RCC 7860 (cell line): ENCODE results near the gene S100A6.
A peak's percentile ranks its signal among the peaks of the same experiment; 100 is the strongest.

ENCODE experiments used
- DNase-seq: peaks from one replicate; pipeline ENCODE4 v3.0.0-alpha.2; 2015; ENCODE audit warnings: low spot score
- FAIRE-seq: peaks from 2 replicates; lab custom pipeline; 2012; peaks lifted over from hg19 to GRCh38; lab: Jason Lieb, UNC

The S100A6 gene

GRCh38 chr1:153509036-153509435 lies 26.8 kb downstream of the S100A6 start:
- no peak for DNase-seq
- FAIRE-seq, result no peak

GRCh38 chr1:153507926-153508583 lies 27.7 kb downstream of the S100A6 start:
- FAIRE-seq, result no peak
- DNase-seq, result no peak

- peak; percentile 85 for DNase-seq
- FAIRE-seq, result peak; percentile 88
Measured at GRCh38 chr1:153506831-153507413, 28.9 kb downstream of the S100A6 start.

GRCh38 chr1:153506386-153506785 lies 29.4 kb downstream of the S100A6 start:
- DNase-seq, result no peak
- no peak for FAIRE-seq

GRCh38 chr1:153505576-153505975 lies 30.2 kb downstream of the S100A6 start:
- DNase-seq (no peak), FAIRE-seq (no peak)

GRCh38 chr1:153503766-153504165 lies 32.0 kb downstream of the S100A6 start:
- FAIRE-seq (no peak), DNase-seq (no peak)

GRCh38 chr1:153498746-153499145 lies 37.0 kb downstream of the S100A6 start:
- FAIRE-seq, result no peak
- DNase-seq, result no peak

- no peak for FAIRE-seq
- no peak for DNase-seq
Measured at GRCh38 chr1:153495536-153495935, 40.3 kb downstream of the S100A6 start.

GRCh38 chr1:153494976-153495535 lies 40.7 kb downstream of the S100A6 start:
- peak; percentile 37 for DNase-seq
- FAIRE-seq, result no peak

GRCh38 chr1:153493343-153493960 lies 42.3 kb downstream of the S100A6 start:
- no peak for FAIRE-seq
- DNase-seq, result no peak

GRCh38 chr1:153490272-153491051 lies 45.3 kb downstream of the S100A6 start:
- DNase-seq (peak; percentile 68), FAIRE-seq (peak; percentile 18)

- FAIRE-seq, result no peak
- no peak for DNase-seq
Measured at GRCh38 chr1:153488731-153489130, 47.1 kb downstream of the S100A6 start.

- FAIRE-seq, result no peak
Measured at GRCh38 chr1:153487707-153488106, 48.1 kb downstream of the S100A6 start.

GRCh38 chr1:153485863-153486262 lies 49.9 kb downstream of the S100A6 start:
- FAIRE-seq (no peak), DNase-seq (no peak)

More at GRCh38 chr1:153487707-153488106, 48.1 kb downstream of the S100A6 start:
- DNase-seq, result no peak
